Measurements from ENCODE around the gene ACTN4.

The ACTN4 gene

GRCh38 chr19:38722947-38723605, 75.6 kb downstream of the ACTN4 start:
- no peak for DNase-seq (ENCODE audit: low read depth in 4 of 4, low spot score in 1 of 4)

GRCh38 chr19:38723606-38723965, 76.1 kb downstream of the ACTN4 start:
- DNase-seq (ENCODE audit: low read depth in 4 of 4, low spot score in 1 of 4): no peak

GRCh38 chr19:38723990-38724854, 76.8 kb downstream of the ACTN4 start:
- DNase-seq (ENCODE audit: low read depth in 4 of 4, low spot score in 1 of 4): no peak

- no peak for DNase-seq (ENCODE audit: low read depth in 4 of 4, low spot score in 1 of 4)
These were observed 78.2 kb downstream of the ACTN4 start for GRCh38 chr19:38725469-38726283.

- no peak for DNase-seq (ENCODE audit: low read depth in 4 of 4, low spot score in 1 of 4)
These were observed 78.8 kb downstream of the ACTN4 start for GRCh38 chr19:38726284-38726673.

- DNase-seq (ENCODE audit: low read depth in 4 of 4, low spot score in 1 of 4): no peak
These were observed 79.4 kb downstream of the ACTN4 start for GRCh38 chr19:38726761-38727301.

- no peak for DNase-seq (ENCODE audit: low read depth in 4 of 4, low spot score in 1 of 4)
These were observed 79.9 kb downstream of the ACTN4 start for GRCh38 chr19:38727306-38727867.

- DNase-seq (ENCODE audit: low read depth in 4 of 4, low spot score in 1 of 4): no peak
These were observed 80.6 kb downstream of the ACTN4 start for GRCh38 chr19:38727868-38728660.

- DNase-seq (ENCODE audit: low read depth in 4 of 4, low spot score in 1 of 4): no peak
These were observed 81.5 kb downstream of the ACTN4 start for GRCh38 chr19:38728752-38729541.

GRCh38 chr19:38729653-38730469, 82.4 kb downstream of the ACTN4 start:
- peak; percentile 55 to 74 (median 68) for DNase-seq (ENCODE audit: low read depth in 4 of 4, low spot score in 1 of 4)

- DNase-seq (ENCODE audit: low read depth in 4 of 4, low spot score in 1 of 4): no peak
These were observed 83.0 kb downstream of the ACTN4 start for GRCh38 chr19:38730470-38730730.

- DNase-seq (ENCODE audit: low read depth in 4 of 4, low spot score in 1 of 4): no peak
These were observed 83.5 kb downstream of the ACTN4 start for GRCh38 chr19:38730731-38731589.

- DNase-seq (ENCODE audit: low read depth in 4 of 4, low spot score in 1 of 4): no peak
These were observed 84.3 kb downstream of the ACTN4 start for GRCh38 chr19:38731654-38732301.

GRCh38 chr19:38733241-38733492, 85.7 kb downstream of the ACTN4 start:
- no peak for DNase-seq (ENCODE audit: low read depth in 4 of 4, low spot score in 1 of 4)

- DNase-seq (ENCODE audit: low read depth in 4 of 4, low spot score in 1 of 4): no peak
These were observed 86.2 kb downstream of the ACTN4 start for GRCh38 chr19:38733493-38734175.

GRCh38 chr19:38734176-38734425, 86.7 kb downstream of the ACTN4 start:
- no peak for DNase-seq (ENCODE audit: low read depth in 4 of 4, low spot score in 1 of 4)

GRCh38 chr19:38734426-38735256, 87.2 kb downstream of the ACTN4 start:
- no peak for DNase-seq (ENCODE audit: low read depth in 4 of 4, low spot score in 1 of 4)

Measured in stimulated activated CD4-positive, alpha-beta T cell treated with anti-CD3 and anti-CD28 coated beads, Interleukin-1b, Interleukin-23, amount 100 ng/mL, for 24 hours (primary cell).